B cell (primary cell): ENCODE results near the gene ZNF621. TPM values are rescaled to one million over a fixed set of nuclear protein-coding genes. Genes with fewer than 3 reads are reported as not detected.

ENCODE experiments used
- ATAC-seq: fragments of 200-7000 bp; cut with Tn5 transposase; one replicate; pipeline ENCODE4 v1.10.0; 2021; ENCODE audit warnings: low read depth, mild to moderate bottlenecking, moderate number of reproducible peaks, moderate library complexity
- CTCF ChIA-PET: fragments of 350-600 bp; sonication (Branson Sonifier 250); formaldehyde crosslinking; loops from one replicate; lab custom pipeline; 2021; ENCODE audit warnings: antibody characterized with exemption, inconsistent platforms; lab: Charles Lee
- POLR2A ChIA-PET: fragments of 350-600 bp; sonication (Branson Sonifier 250); formaldehyde crosslinking; loops from one replicate; lab custom pipeline; 2021; ENCODE audit warnings: antibody characterized with exemption; lab: Charles Lee
- DNase-seq: peaks from one replicate; pipeline ENCODE4 v3.0.0; 2013
- H2AFZ ChIP-seq: 2 replicates; pipeline ENCODE4 v1.6.1; 2012; ENCODE audit warnings: mild to moderate bottlenecking, low read depth, low read length; ENCODE audit not compliant: insufficient read depth, poor library complexity, severe bottlenecking
- H3K27ac ChIP-seq, 2 donors: 1 replicate in 1 of 2; 2 replicates in 1 of 2; pipeline ENCODE4 v1.5.1; 2012 to 2013; ENCODE audit warnings: low read length in 2 of 2, mild to moderate bottlenecking in 2 of 2, moderate library complexity in 1 of 2
- H3K27me3 ChIP-seq, 4 experiments: fragments of 200-600 bp in 1 of 4; sonication (generic) in 1 of 4; replicated peaks in 1 of 4; 1 replicate in 2 of 4; 2 replicates in 2 of 4; pipeline versions ENCODE4 v1.6.1 to v1.7.0; 2013 to 2016; ENCODE audit warnings: low read length in 3 of 4, mild to moderate bottlenecking in 2 of 4, mixed read lengths in 1 of 4, moderate library complexity in 1 of 4; ENCODE audit not compliant: insufficient read depth in 4 of 4, control insufficient read depth in 3 of 4; ENCODE audit errors: control extremely low read depth in 1 of 4
- H3K36me3 ChIP-seq, 2 experiments: replicated peaks in 1 of 2; 1 replicate in 1 of 2; 2 replicates in 1 of 2; pipeline versions ENCODE4 v1.6.1 to v1.7.1; 2013; ENCODE audit warnings: low read length in 1 of 2; ENCODE audit not compliant: insufficient read depth in 2 of 2, control insufficient read depth in 1 of 2; ENCODE audit errors: control extremely low read depth in 1 of 2, extremely low read depth in 1 of 2
- H3K4me1 ChIP-seq, 2 donors: fragments of 200-600 bp in 1 of 2; sonication (generic) in 1 of 2; 1 replicate in 1 of 2; 2 replicates in 1 of 2; pipeline versions ENCODE4 v1.5.1 to v1.6.1; 2013 to 2017; ENCODE audit warnings: low read length in 2 of 2; ENCODE audit not compliant: control insufficient read depth in 2 of 2, insufficient read depth in 2 of 2
- H3K4me2 ChIP-seq: replicated peaks from 2 replicates; pipeline ENCODE3; 2012; ENCODE audit warnings: mild to moderate bottlenecking, low read depth, low read length; ENCODE audit not compliant: poor library complexity, severe bottlenecking
- H3K4me3 ChIP-seq, 5 experiments: fragments of 200-600 bp in 1 of 5; sonication (generic) in 1 of 5; 1 replicate in 3 of 5; 2 replicates in 2 of 5; pipeline versions ENCODE4 v1.5.1 to v1.7.0; 2011 to 2016; ENCODE audit warnings: low read length in 4 of 5, mild to moderate bottlenecking in 4 of 5, low read depth in 2 of 5, control low read depth in 1 of 5, moderate library complexity in 1 of 5; ENCODE audit not compliant: insufficient read depth in 1 of 5; ENCODE audit errors: control extremely low read depth in 1 of 5, extremely low read depth in 1 of 5
- H3K79me2 ChIP-seq: fragments of 200-600 bp; sonication (generic); one replicate; pipeline ENCODE4 v1.6.0; 2016; ENCODE audit warnings: low read length; ENCODE audit not compliant: control insufficient read depth, insufficient read depth
- H3K9ac ChIP-seq: fragments of 200-600 bp; sonication (generic); 2 replicates; pipeline ENCODE4 v1.6.1; 2017; ENCODE audit warnings: mild to moderate bottlenecking, low read length, moderate library complexity
- H3K9me3 ChIP-seq, 3 donors: one replicate each; pipeline versions ENCODE4 v1.6.1 to v1.7.1; 2013; ENCODE audit warnings: low read length in 2 of 3; ENCODE audit not compliant: control insufficient read depth in 2 of 3, insufficient read depth in 1 of 3; ENCODE audit errors: control extremely low read depth in 1 of 3
- H4K20me1 ChIP-seq: 2 replicates; pipeline ENCODE4 v1.6.0; 2012; ENCODE audit warnings: mild to moderate bottlenecking, low read length; ENCODE audit not compliant: insufficient read depth, control insufficient read depth, poor library complexity, severe bottlenecking
- H3K27ac Mint-ChIP-seq: one replicate; pipeline ENCODE4 v1.8.0; 2021; ENCODE audit warnings: mixed read lengths
- H3K27me3 Mint-ChIP-seq: one replicate; pipeline ENCODE4 v1.8.0; 2021; ENCODE audit warnings: mixed read lengths
- H3K4me1 Mint-ChIP-seq: one replicate; pipeline ENCODE4 v1.8.0; 2021; ENCODE audit warnings: mixed read lengths
- H3K4me3 Mint-ChIP-seq: one replicate; pipeline ENCODE4 v1.8.0; 2021; ENCODE audit warnings: mixed read lengths
- H3K9me3 Mint-ChIP-seq: one replicate; pipeline ENCODE4 v1.8.0; 2022; ENCODE audit warnings: mixed read lengths; ENCODE audit not compliant: insufficient read depth
- CTCF ChIP-seq: fragments of 200-600 bp; IDR thresholded peaks from one replicate; pipeline ENCODE4 v1.8.0; 2022; ENCODE audit warnings: antibody characterized with exemption, mild to moderate bottlenecking
- EZH2 ChIP-seq: IDR thresholded peaks from 2 replicates; pipeline ENCODE4 v1.6.1; 2012; ENCODE audit warnings: borderline replicate concordance, low read depth, mild to moderate bottlenecking, moderate library complexity, low read length; ENCODE audit not compliant: insufficient read depth, poor library complexity, severe bottlenecking
- WGBS: methylation state at CpG from one replicate; pipeline ENCODE4 v1.1.5; 2013; ENCODE audit warnings: missing lambda C conversion rate; ENCODE audit not compliant: insufficient coverage; 5-methylcytosine and 5-hydroxymethylcytosine counted together
- intact Hi-C: fragments of 100-400 bp; cut with micrococcal nuclease; formaldehyde crosslinking; loops from one replicate; pipeline ENCODE4 v1.10.0; 2022
- polyA plus RNA-seq: library from polyadenylated mRNA; depleted of rRNA; stranded (reverse); fragments of >200 nt; gene quantifications from 2 replicates; pipeline ENCODE4 v1.2.3, GENCODE V29; 2012
- total RNA-seq, 2 donors: library from RNA; stranded (reverse); fragments of 120-200 nt in 1 of 2; gene quantifications; 1 replicate in 1 of 2; 2 replicates in 1 of 2; pipeline versions ENCODE4 v1.2.3 to v1.2.4, GENCODE V29; 2013 to 2022

ZNF621 gene
- total and polyA plus RNA-seq, 2 donors (not counting 1 experiment from before 2014, with no cell fraction given): 10.2 to 35.2 TPM

GRCh38 chr3:40576396-40576795, 51.6 kb downstream of the ZNF621 start:
- Mint-ChIP-seq H3K4me1 (no peaks in the 10 kb centered on the region), H3K27ac (no peak overlapping the region), H3K27me3 (peaks cover 21% of the 10 kb centered on the region), H3K9me3 (no peaks in the 10 kb centered on the region), H3K4me3 (no peak overlapping the region)
- no CpG with 5 or more reads among the region's 4 CpGs for whole genome bisulfite sequencing
- Histone ChIP-seq H3K4me1 (no peaks in the 10 kb centered on the region), H3K36me3 (no peaks in the 10 kb centered on the region), H3K4me3 (no peak overlapping the region), H2AFZ (no peak overlapping the region), H3K4me2 (no peak overlapping the region), H4K20me1 (no peaks in the 10 kb centered on the region), H3K9ac (no peak overlapping the region), H3K27ac (no peak overlapping the region), H3K9me3 (no peaks in the 10 kb centered on the region), H3K79me2 (no peaks in the 10 kb centered on the region), H3K27me3 (no peaks in the 10 kb centered on the region)
- ChIA-PET POLR2A (no interaction called here), CTCF (interaction anchor here (0.8 to 14.0 kb wide), 4 partner anchors 8 to 1303 kb away, joined by 3 to 280 read pairs (median 7); no protein-coding TSS in a partner anchor)
- no peak for ATAC-seq
- intact Hi-C loops: no loop called here
- no peak for TF ChIP-seq CTCF
- TF ChIP-seq EZH2: no peak
- DNase-seq: no peak

- Histone ChIP-seq H2AFZ (no peak overlapping the region), H3K4me1 (peaks cover 0 to 3% of the 10 kb centered on the region in 2 donors), H3K9ac (no peak overlapping the region), H3K27me3 (no peaks in the 10 kb centered on the region), H3K4me3 (no peak overlapping the region), H3K79me2 (no peaks in the 10 kb centered on the region), H3K4me2 (no peak overlapping the region), H3K9me3 (no peaks in the 10 kb centered on the region), H4K20me1 (no peaks in the 10 kb centered on the region), H3K27ac (no peak overlapping the region), H3K36me3 (no peaks in the 10 kb centered on the region)
- DNase-seq (peak; percentile 79), ATAC-seq (peak; percentile 67)
- 0% methylated on average over 2 of the region's 2 CpGs for WGBS
- ChIA-PET CTCF (interaction anchor here (0.5 to 14.0 kb wide), 46 partner anchors 8 to 1863 kb away, joined by 3 to 280 read pairs (median 3); partner anchors contain the start of gene CTNNB1), POLR2A (no interaction called here)
- intact Hi-C loops: loop anchor here (1.0 to 10.0 kb wide), 6 partner anchors 134 to 1301 kb away; no protein-coding TSS in a partner anchor
- H3K27me3 Mint-ChIP-seq: peaks cover 9% of the 10 kb centered on the region
- no peaks in the 10 kb centered on the region for H3K9me3 Mint-ChIP-seq
- H3K4me3 Mint-ChIP-seq: no peak overlapping the region
- peaks cover 13% of the 10 kb centered on the region for H3K4me1 Mint-ChIP-seq
- no peak overlapping the region for H3K27ac Mint-ChIP-seq
- TF ChIP-seq CTCF (peak; percentile 95), EZH2 (no peak)
These were observed 55.8 kb downstream of the ZNF621 start for GRCh38 chr3:40580494-40581091.
